ENCODE results near the gene PDLIM1. TPM values are rescaled to one million over a fixed set of nuclear protein-coding genes. Genes with fewer than 3 reads are reported as not detected.

Gene PDLIM1
- total and polyA plus RNA-seq, 9 of the 15 experiments (the other 6 are each of a cell fraction or from before 2014, with no cell fraction given) = 19.8 to 164 (median 39.1) TPM

GRCh38 chr10:95324436-95325268 is 33.8 kb upstream of the PDLIM1 start (continued):
- no peak for TF ChIP-seq RREB1 (CRISPR knock-in tag; IDR thresholded peaks at IDR 0.05)
- no peak for TF ChIP-seq ELK3 (CRISPR knock-in tag; IDR thresholded peaks at IDR 0.05)
- no peak for TF ChIP-seq NEUROD1 (IDR thresholded peaks at IDR 0.05; ENCODE audit: borderline replicate concordance, low read depth, low read length, partially characterized antibody)
- no peak for TF ChIP-seq HMGXB4 (CRISPR knock-in tag; IDR thresholded peaks at IDR 0.05)
- TF ChIP-seq ZNF41 (CRISPR knock-in tag; conservative IDR thresholded peaks at IDR 0.05) = no peak
- TF ChIP-seq CEBPZ (IDR thresholded peaks at IDR 0.05; ENCODE audit: borderline replicate concordance, low read depth, low read length) = no peak
- no peak for TF ChIP-seq CREB3 (tag; conservative IDR thresholded peaks at IDR 0.05; ENCODE audit: low read depth)
- TF ChIP-seq CXXC5 (CRISPR knock-in tag; IDR thresholded peaks at IDR 0.05) = no peak
- TF ChIP-seq MBD2 (IDR thresholded peaks at IDR 0.05; ENCODE audit: borderline replicate concordance, low read depth) = no peak
- no peak for TF ChIP-seq MXD1 (CRISPR knock-in tag; IDR thresholded peaks at IDR 0.05; ENCODE audit: borderline replicate concordance, poor library complexity, severe bottlenecking)
- TF ChIP-seq RBM25 (IDR thresholded peaks at IDR 0.05; ENCODE audit: low read depth, low read length, severe bottlenecking) = no peak

Measured in K562 (cell line).